GM23248 (cell line): ENCODE measurements around the gene PHIP.

Source experiments
- EZH2 ChIP-seq: fragments of 200-600 bp; sonication (generic); IDR thresholded peaks from 2 replicates; pipeline ENCODE4 v1.6.1; 2018; ENCODE audit warnings: antibody characterized with exemption, mild to moderate bottlenecking; ENCODE audit not compliant: insufficient read depth, poor library complexity, severe bottlenecking
- EZH2phosphoT487 ChIP-seq: fragments of 200-600 bp; sonication (generic); IDR thresholded peaks from 2 replicates; pipeline ENCODE4 v1.6.1; 2018; ENCODE audit warnings: antibody characterized with exemption, moderate library complexity, mild to moderate bottlenecking, low read depth; ENCODE audit not compliant: insufficient read depth

DNA sequence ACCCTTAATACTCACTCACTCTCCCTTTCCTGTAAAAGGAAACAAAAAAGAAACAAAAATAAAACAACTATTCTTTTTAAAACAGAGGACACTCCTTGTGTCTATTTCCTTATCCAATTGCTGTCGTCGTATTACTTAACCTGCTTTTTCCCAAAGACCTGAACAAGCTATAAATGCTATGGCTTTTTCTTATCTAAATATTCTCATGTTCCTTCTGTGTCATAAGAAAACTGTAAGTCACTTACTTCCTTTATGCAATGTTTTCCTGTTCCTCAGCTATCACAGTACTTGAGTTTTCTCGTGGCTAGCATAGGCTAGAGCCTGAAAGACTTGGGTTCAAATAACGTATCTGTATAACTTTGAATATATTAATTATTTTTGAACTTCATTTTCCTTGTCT, 111.5 kb downstream of the PHIP start:
- TF ChIP-seq EZH2phosphoT487 (no peak), EZH2 (no peak)
